HL-60 (cell line): Measurements from ENCODE around the gene LEMD3.

Source experiments
- DNase-seq, 2 experiments: peaks; one replicate each; pipeline ENCODE4 v3.0.0-alpha.2; 2010 to 2020; ENCODE audit warnings: low read depth in 1 of 2, low spot score in 1 of 2
- H3K27ac ChIP-seq: fragments of 250-450 bp; sonication (Bioruptor Pico); replicated peaks from 2 replicates; pipeline ENCODE4 v1.5.1; 2020; ENCODE audit warnings: mild to moderate bottlenecking, moderate library complexity
- H3K27me3 ChIP-seq: fragments of 250-450 bp; sonication (Bioruptor Pico); 2 replicates; pipeline ENCODE4 v1.5.1; 2021; ENCODE audit warnings: mild to moderate bottlenecking, moderate library complexity; ENCODE audit not compliant: insufficient read depth, poor library complexity, severe bottlenecking
- H3K4me3 ChIP-seq: replicated peaks from 2 replicates; pipeline ENCODE4 v1.5.1; 2011; ENCODE audit warnings: mild to moderate bottlenecking, control low read depth, low read length; ENCODE audit not compliant: insufficient read depth
- GABPA ChIP-seq: IDR thresholded peaks from 2 replicates; pipeline ENCODE4 v1.6.1; 2012; ENCODE audit warnings: low read depth
- POLR2AphosphoS5 ChIP-seq: IDR thresholded peaks from 2 replicates; pipeline ENCODE4 v1.6.1; 2012; ENCODE audit warnings: low read depth
- REST ChIP-seq: IDR thresholded peaks from 2 replicates; pipeline ENCODE4 v1.6.1; 2012; ENCODE audit warnings: low read depth; ENCODE audit not compliant: insufficient replicate concordance
- SPI1 ChIP-seq: IDR thresholded peaks from 2 replicates; pipeline ENCODE4 v1.6.1; 2012; ENCODE audit warnings: low read depth, mild to moderate bottlenecking, borderline replicate concordance
- TF ChIP-seq, protein P1 (sequence below): IDR thresholded peaks from one replicate; pipeline ENCODE4 v1.5.1; 2011; ENCODE audit warnings: low read length, control low read depth, inconsistent platforms; ENCODE audit not compliant: insufficient read depth

Gene LEMD3

DNA sequence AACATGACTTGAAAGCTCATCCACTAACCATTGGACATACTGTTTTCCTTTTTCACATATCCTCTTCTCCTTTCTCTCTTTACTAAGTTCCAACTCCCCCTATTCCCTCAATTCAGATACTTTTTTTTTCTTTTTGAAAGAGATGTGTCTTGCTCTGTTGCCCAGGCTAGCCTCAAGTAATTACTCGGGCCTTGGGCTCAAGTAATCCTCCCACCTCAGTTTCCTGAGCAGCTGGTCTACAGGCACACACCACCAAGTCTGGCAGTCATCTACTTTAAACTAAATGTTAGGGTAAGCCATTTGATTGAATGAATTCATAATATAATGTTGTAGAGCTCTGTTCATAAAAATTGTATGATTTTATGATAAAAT lies 15.5 kb downstream of the LEMD3 start:
- TF ChIP-seq POLR2AphosphoS5 (no peak), SPI1 (no peak), GABPA (no peak), REST (no peak)
- TF ChIP-seq, protein P1, sequence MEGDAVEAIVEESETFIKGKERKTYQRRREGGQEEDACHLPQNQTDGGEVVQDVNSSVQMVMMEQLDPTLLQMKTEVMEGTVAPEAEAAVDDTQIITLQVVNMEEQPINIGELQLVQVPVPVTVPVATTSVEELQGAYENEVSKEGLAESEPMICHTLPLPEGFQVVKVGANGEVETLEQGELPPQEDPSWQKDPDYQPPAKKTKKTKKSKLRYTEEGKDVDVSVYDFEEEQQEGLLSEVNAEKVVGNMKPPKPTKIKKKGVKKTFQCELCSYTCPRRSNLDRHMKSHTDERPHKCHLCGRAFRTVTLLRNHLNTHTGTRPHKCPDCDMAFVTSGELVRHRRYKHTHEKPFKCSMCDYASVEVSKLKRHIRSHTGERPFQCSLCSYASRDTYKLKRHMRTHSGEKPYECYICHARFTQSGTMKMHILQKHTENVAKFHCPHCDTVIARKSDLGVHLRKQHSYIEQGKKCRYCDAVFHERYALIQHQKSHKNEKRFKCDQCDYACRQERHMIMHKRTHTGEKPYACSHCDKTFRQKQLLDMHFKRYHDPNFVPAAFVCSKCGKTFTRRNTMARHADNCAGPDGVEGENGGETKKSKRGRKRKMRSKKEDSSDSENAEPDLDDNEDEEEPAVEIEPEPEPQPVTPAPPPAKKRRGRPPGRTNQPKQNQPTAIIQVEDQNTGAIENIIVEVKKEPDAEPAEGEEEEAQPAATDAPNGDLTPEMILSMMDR = no peak
- H3K4me3 ChIP-seq = no peak overlapping the region
- H3K27ac ChIP-seq = no peak overlapping the region
- no peak for DNase-seq
- H3K27me3 ChIP-seq = no peaks in the 10 kb centered on the region

DNA sequence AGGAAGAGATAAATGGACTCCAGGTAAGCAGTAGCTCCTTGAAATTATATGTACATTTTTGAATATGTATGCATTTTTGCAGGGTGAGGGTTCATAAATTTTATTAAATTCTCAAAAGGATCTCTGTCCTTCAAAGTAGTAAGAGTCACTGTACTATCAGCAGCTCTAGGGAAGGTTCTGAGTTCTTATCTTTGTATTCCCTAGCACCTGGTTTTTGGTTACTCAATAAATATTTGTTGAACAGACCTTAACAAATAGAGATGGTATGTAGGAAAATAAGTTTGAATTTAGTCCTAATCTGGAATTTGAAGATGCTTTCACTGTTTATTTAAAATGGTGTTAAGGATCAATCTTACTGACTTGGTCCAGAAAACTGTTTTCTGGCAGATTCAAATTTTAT lies 18.3 kb downstream of the LEMD3 start:
- no peak overlapping the region for H3K4me3 ChIP-seq
- TF ChIP-seq, protein P1 = no peak
- no peak for TF ChIP-seq GABPA
- no peak for TF ChIP-seq SPI1
- no peak for TF ChIP-seq POLR2AphosphoS5
- TF ChIP-seq REST = no peak
- no peak for DNase-seq
- no peak overlapping the region for H3K27ac ChIP-seq
- H3K27me3 ChIP-seq = no peaks in the 10 kb centered on the region

DNA sequence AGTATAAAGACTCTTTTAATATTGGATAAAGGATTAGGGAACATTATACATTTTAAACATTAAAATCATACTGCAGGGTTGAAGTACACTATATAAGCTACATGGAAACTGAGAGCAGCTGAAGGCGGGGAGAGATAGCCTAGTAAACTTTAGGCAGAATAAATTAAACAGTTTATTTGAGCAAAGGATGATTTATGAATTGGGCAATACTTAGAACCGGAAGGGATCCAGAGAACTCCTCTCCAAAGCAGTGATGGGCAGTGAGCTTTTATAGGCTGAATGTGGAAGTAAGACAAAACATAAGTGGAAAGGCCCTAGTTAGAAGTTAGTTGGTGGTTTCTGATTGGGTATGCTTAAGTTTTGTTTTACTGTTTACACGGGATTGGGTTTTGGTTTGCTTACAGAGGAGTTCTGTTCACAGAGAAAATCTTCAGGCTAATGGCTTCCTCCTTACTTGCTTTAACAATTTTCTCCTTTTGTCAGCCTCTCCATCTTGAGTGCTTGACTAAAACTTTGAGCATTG lies 18.9 kb downstream of the LEMD3 start:
- Histone ChIP-seq H3K4me3 (no peak overlapping the region), H3K27me3 (no peaks in the 10 kb centered on the region), H3K27ac (no peak overlapping the region)
- DNase-seq = no peak
- no peak for TF ChIP-seq SPI1
- TF ChIP-seq REST = no peak
- TF ChIP-seq POLR2AphosphoS5 = no peak
- TF ChIP-seq, protein P1 = no peak
- TF ChIP-seq GABPA = no peak
